Hepatocyte (in vitro differentiated cells): Measurements from ENCODE around the gene HOXD13. TPM values are rescaled to one million over a fixed set of nuclear protein-coding genes. Genes with fewer than 3 reads are reported as not detected.
A peak's percentile ranks its signal among the peaks of the same experiment; 100 is the strongest.

Experiments
- DNase-seq: peaks from one replicate; pipeline ENCODE4 v3.0.0-alpha.2; 2016; ENCODE audit warnings: low spot score
- H2AFZ ChIP-seq: fragments of 200-600 bp; sonication (generic); 2 replicates; pipeline ENCODE4 v1.6.0; 2016; ENCODE audit warnings: antibody characterized with exemption, mild to moderate bottlenecking
- H3K27ac ChIP-seq: fragments of 200-600 bp; sonication (generic); 2 replicates; pipeline ENCODE4 v1.5.1; 2016; ENCODE audit warnings: mild to moderate bottlenecking
- H3K27me3 ChIP-seq: fragments of 200-600 bp; sonication (generic); 2 replicates; pipeline ENCODE4 v1.6.1; 2016
- H3K36me3 ChIP-seq: fragments of 200-600 bp; sonication (generic); replicated peaks from 2 replicates; pipeline ENCODE4 v1.5.1; 2016; ENCODE audit warnings: low read depth; ENCODE audit not compliant: insufficient read depth
- H3K4me1 ChIP-seq: fragments of 200-600 bp; sonication (generic); 2 replicates; pipeline ENCODE4 v1.5.1; 2016; ENCODE audit warnings: mild to moderate bottlenecking, moderate library complexity; ENCODE audit not compliant: insufficient read depth
- H3K4me2 ChIP-seq: fragments of 200-600 bp; sonication (generic); 2 replicates; pipeline ENCODE4 v1.6.0; 2016
- H3K4me3 ChIP-seq: fragments of 200-600 bp; sonication (generic); 2 replicates; pipeline ENCODE4 v1.5.1; 2016; ENCODE audit warnings: mild to moderate bottlenecking
- H3K79me2 ChIP-seq: fragments of 200-600 bp; sonication (generic); 2 replicates; pipeline ENCODE4 v1.6.0; 2017; ENCODE audit warnings: mild to moderate bottlenecking
- H3K9me2 ChIP-seq: fragments of 200-600 bp; sonication (generic); replicated peaks from 2 replicates; pipeline ENCODE4 v1.6.0; 2017; ENCODE audit warnings: mild to moderate bottlenecking; ENCODE audit not compliant: insufficient read depth
- H3K9me3 ChIP-seq: fragments of 200-600 bp; sonication (generic); 2 replicates; pipeline ENCODE4 v1.5.1; 2016; ENCODE audit warnings: low read depth, mild to moderate bottlenecking
- H4K20me1 ChIP-seq: fragments of 200-600 bp; sonication (generic); 2 replicates; pipeline ENCODE4 v1.6.0; 2016; ENCODE audit warnings: mild to moderate bottlenecking; ENCODE audit not compliant: insufficient read depth, poor library complexity, severe bottlenecking
- CTCF ChIP-seq: fragments of 200-600 bp; sonication (generic); IDR thresholded peaks from 2 replicates; pipeline ENCODE4 v1.5.1; 2016; ENCODE audit warnings: antibody characterized with exemption, mild to moderate bottlenecking; ENCODE audit not compliant: poor library complexity
- EZH2 ChIP-seq: fragments of 200-600 bp; sonication (generic); IDR thresholded peaks from 2 replicates; pipeline ENCODE4 v1.6.1; 2016; ENCODE audit warnings: antibody characterized with exemption, mild to moderate bottlenecking, borderline replicate concordance
- EZH2phosphoT487 ChIP-seq: fragments of 200-600 bp; sonication (generic); IDR thresholded peaks from one replicate; pipeline ENCODE4 v1.6.1; 2018; ENCODE audit warnings: antibody characterized with exemption, mild to moderate bottlenecking, low read depth, moderate library complexity; ENCODE audit not compliant: unreplicated experiment, severe bottlenecking
- WGBS: methylation state at CpG from one replicate; pipeline ENCODE4 v1.1.6; 2016; ENCODE audit warnings: low lambda C conversion rate; ENCODE audit errors: missing lambda C conversion rate; 5-methylcytosine and 5-hydroxymethylcytosine counted together
- polyA plus RNA-seq: library from polyadenylated mRNA; unstranded; fragments of >200 nt; fragmentation: Nextera tagmentation; extraction: Ambion mirVana; gene quantifications from 2 replicates; pipeline ENCODE4 v1.2.1, GENCODE V29; 2016
- total RNA-seq: library from RNA; depleted of rRNA; stranded (reverse); fragments of >200 nt; gene quantifications from 2 replicates; pipeline ENCODE4 v1.2.3, GENCODE V29; 2014

HOXD13 gene
- total and polyA plus RNA-seq, 2 experiments from 2014 or later, result 24.7 to 37.2 TPM

DNA sequence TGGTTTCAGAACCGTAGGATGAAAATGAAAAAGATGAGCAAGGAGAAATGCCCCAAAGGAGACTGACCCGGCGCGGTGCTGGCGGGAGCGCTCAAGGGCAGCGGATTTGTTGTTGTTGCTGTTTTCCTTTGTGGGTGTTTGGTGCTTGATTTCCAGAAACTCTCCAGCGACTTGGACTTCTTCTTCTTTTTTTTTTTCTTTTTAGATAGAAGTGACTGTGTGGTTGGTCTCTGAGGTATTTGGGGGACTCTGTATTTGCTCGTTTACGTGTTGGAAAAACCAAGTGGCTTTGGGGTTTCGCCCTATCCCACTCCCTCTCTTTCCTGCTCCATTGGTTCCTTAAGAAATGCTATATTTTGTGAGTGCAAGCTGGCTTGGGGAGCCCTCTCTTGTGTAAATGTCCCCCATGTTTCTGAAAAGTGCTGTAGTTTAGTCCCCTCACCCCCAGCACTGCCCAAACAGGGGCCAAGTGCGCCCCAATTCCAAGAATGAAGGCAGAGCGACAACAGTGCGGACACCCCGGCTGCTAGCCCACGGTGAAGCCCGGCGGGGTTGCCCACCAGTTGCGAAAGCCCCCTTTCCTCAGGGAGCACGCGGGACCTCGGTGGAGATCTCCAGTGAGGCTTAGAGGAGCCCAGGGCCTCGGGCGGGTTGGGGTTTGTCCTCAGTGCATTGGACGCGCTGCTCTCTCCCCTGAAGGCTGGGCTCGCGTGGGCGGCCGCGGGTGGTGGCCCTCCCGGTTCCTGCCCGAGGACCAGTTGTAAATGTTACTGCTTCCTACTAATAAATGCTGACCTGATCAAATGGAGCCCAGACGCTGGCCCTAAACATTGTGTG lies 31.8 kb downstream of the HOXD13 start:
- Histone ChIP-seq H3K27me3 (peaks cover 97% of the 10 kb centered on the region), H2AFZ (no peak overlapping the region), H3K9me3 (no peaks in the 10 kb centered on the region), H3K27ac (no peak overlapping the region), H3K9me2 (no peaks in the 10 kb centered on the region), H3K36me3 (no peaks in the 10 kb centered on the region), H3K79me2 (no peaks in the 10 kb centered on the region), H3K4me2 (peak overlapping the region; percentile 89), H4K20me1 (peaks cover 24% of the 10 kb centered on the region), H3K4me1 (peaks cover 21% of the 10 kb centered on the region), H3K4me3 (no peak overlapping the region)
- TF ChIP-seq EZH2 (peak; percentile 6), CTCF (no peak), EZH2phosphoT487 (no peak)
- WGBS, result 40% methylated on average over 34 of the region's 34 CpGs
- no peak for DNase-seq

DNA sequence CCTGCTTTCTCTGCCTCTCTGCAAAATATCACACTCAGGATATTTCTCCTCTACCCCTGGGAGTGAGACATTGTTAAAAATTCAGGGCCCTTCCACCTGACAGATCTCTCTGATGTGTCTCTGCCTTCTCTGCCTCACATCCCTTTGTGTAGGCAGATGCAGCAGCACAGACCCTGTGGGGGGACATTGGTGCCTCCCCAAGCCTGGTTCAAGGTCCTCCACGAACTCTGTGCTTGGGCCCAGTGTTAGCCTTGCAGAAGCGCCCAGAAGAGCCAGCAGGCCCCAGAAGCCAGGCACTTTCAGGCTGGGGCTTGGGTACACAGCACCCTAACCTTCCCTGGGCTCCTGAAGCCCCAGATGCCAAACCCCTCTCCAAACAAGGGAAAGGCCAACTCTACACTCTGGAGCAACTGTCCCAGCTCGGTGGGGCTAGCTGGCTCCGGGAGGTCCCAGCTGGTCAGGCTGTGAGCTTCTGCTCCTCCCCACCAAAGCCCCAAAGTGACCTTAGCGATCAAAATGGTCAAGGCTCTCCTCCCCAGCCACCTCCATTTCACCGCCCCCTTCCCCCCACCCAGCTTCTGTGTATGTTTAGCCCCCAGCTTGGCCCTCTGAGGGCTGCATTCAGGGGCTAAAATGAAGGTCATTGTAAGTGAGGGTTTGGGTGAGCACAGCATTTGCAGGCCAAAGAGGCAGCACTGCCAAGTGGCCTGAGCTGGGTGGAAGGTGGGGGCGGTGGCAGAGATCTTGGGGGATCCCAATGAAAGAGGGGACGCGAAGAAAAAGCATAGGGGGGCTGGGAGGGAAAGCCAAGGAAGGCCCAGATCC lies 32.6 kb downstream of the HOXD13 start:
- 55% methylated on average over 7 of the region's 9 CpGs for WGBS
- H3K4me1 ChIP-seq, result peaks cover 26% of the 10 kb centered on the region

DNA sequence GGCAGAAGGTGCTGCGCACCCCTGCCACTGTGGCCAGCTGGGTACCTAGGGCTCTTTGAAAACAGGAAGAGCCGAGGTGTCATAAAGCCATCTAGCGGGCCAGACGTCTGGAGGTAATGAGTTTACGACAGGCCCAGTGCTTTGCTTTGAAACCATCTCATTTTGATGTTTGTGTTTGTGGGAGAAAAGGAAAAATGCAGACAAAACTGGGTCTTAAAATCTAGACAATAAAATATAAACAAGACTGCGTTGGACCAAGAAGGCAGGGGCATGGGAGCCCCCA lies 33.2 kb downstream of the HOXD13 start:
- Histone ChIP-seq H3K27me3 (peaks cover 91% of the 10 kb centered on the region), H3K4me1 (peaks cover 26% of the 10 kb centered on the region), H3K9me2 (no peaks in the 10 kb centered on the region), H3K9me3 (no peaks in the 10 kb centered on the region), H3K4me2 (no peak overlapping the region), H3K27ac (no peak overlapping the region), H4K20me1 (peaks cover 13% of the 10 kb centered on the region), H2AFZ (no peak overlapping the region), H3K4me3 (no peak overlapping the region), H3K36me3 (no peaks in the 10 kb centered on the region), H3K79me2 (no peaks in the 10 kb centered on the region)
- DNase-seq, result no peak
- TF ChIP-seq EZH2phosphoT487 (no peak), EZH2 (no peak), CTCF (no peak)
- 32% methylated on average over 6 of the region's 6 CpGs for WGBS

More for the DNA sequence above, 32.6 kb downstream of the HOXD13 start:
- Histone ChIP-seq H3K27me3 (peaks cover 91% of the 10 kb centered on the region), H3K9me3 (no peaks in the 10 kb centered on the region), H3K4me3 (no peak overlapping the region), H3K27ac (no peak overlapping the region), H2AFZ (no peak overlapping the region), H3K79me2 (no peaks in the 10 kb centered on the region), H4K20me1 (peaks cover 19% of the 10 kb centered on the region), H3K9me2 (no peaks in the 10 kb centered on the region), H3K36me3 (no peaks in the 10 kb centered on the region), H3K4me2 (no peak overlapping the region)
- TF ChIP-seq EZH2, result no peak
- no peak for TF ChIP-seq EZH2phosphoT487
- TF ChIP-seq CTCF, result no peak
- no peak for DNase-seq
